Uterus (tissue), 4 donors: ENCODE data around the gene ATP1A2. TPM values are rescaled to one million over a fixed set of nuclear protein-coding genes. Genes with fewer than 3 reads are reported as not detected.

Experiments
- DNase-seq, 2 donors: peaks; one replicate each; pipeline ENCODE4 v3.0.0-alpha.2; 2019 to 2020
- H3K27ac ChIP-seq, 2 donors: fragments of 200-600 bp; sonication (generic); 1 replicate in 1 of 2; 2 replicates in 1 of 2; pipeline ENCODE4 v1.5.1; 2016 to 2018
- H3K27me3 ChIP-seq, 2 donors: fragments of 200-600 bp; sonication (generic); one replicate each; pipeline ENCODE4 v1.5.1; 2018 to 2019; ENCODE audit warnings: control low read depth in 1 of 2
- H3K36me3 ChIP-seq, 2 donors: fragments of 200-600 bp; sonication (generic); one replicate each; pipeline ENCODE4 v1.5.1; 2019; ENCODE audit warnings: control low read depth in 1 of 2
- H3K4me1 ChIP-seq, 2 donors: fragments of 200-600 bp; sonication (generic); one replicate each; pipeline ENCODE4 v1.5.1; 2018 to 2019; ENCODE audit warnings: control low read depth in 1 of 2
- H3K4me3 ChIP-seq, 2 donors: fragments of 200-600 bp; sonication (generic); 1 replicate in 1 of 2; 2 replicates in 1 of 2; pipeline ENCODE4 v1.5.1; 2018 to 2019; ENCODE audit warnings: mild to moderate bottlenecking in 1 of 2
- H3K9me3 ChIP-seq, 2 donors: fragments of 200-600 bp; sonication (generic); one replicate each; pipeline ENCODE4 v1.5.1; 2019; ENCODE audit warnings: control low read depth in 1 of 2
- CTCF ChIP-seq, 4 experiments: fragments of 200-600 bp in 2 of 4; fragments of 450-650 bp in 2 of 4; sonication (generic) in 2 of 4; IDR thresholded peaks; one replicate each; pipeline ENCODE4 v1.5.1; 2016 to 2019; ENCODE audit warnings: antibody characterized with exemption in 4 of 4, mild to moderate bottlenecking in 2 of 4, moderate library complexity in 1 of 4
- POLR2A ChIP-seq, 2 donors: fragments of 450-650 bp; IDR thresholded peaks; one replicate each; pipeline ENCODE4 v1.6.1; 2016; ENCODE audit warnings: antibody characterized with exemption in 2 of 2, mild to moderate bottlenecking in 1 of 2, moderate library complexity in 1 of 2
- intact Hi-C: fragments of 100-400 bp; cut with DNase I; formaldehyde crosslinking; loops from one replicate; pipeline ENCODE4 v1.15.1; 2023; ENCODE audit warnings: low total_unique reads
- total RNA-seq, 4 donors: library from RNA; depleted of rRNA in 3 of 4; stranded (reverse); fragments of >200 nt in 3 of 4; gene quantifications; one replicate each; pipeline versions ENCODE4 v1.1.0 to v1.2.4, GENCODE V29; 2014 to 2023
- donor health status: DM: yes; HTN: yes; CAD: no.

Gene ATP1A2
- total RNA-seq, 4 donors from 2014 or later, result 1.2 to 36.8 (median 13.4) TPM

DNA sequence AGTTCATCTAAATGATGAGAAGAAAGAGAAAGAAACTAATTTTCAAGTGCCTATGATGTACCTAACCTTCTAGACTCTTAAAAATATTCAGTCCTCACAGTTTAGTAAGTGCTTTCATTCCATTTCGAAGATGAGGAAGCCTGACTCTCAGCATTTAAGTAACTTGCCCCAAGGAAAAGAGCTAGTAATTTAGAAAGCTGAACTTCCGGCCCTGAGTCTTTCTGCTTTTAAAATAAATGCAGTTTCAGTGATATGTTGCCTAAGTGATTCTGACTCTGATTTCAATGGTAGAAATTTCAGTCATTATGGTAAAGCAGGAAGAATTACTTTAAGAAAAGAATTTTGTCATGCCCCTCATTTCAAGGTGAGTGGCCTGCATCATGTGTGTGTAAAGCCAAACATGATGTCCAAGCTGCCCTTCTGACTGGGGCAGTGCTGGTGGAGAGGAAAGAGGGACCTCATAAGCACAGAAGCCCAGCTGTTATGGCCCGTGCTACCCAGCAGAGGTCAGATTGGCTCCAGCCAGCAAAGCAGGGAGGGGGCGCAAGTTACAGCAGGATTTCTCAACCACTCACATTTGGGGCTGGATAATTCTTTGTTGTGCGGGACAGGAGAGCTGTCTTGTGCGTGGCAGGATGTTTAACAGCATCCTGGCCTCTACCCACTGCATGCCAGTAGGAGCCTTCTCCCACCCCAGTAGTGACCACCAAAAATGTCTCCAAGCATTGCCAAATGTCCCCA is 46.6 kb downstream of the ATP1A2 start:
- no peaks in the 10 kb centered on the region for H3K9me3 ChIP-seq
- no peaks in the 10 kb centered on the region for H3K4me1 ChIP-seq
- no peaks in the 10 kb centered on the region for H3K27me3 ChIP-seq
- intact Hi-C loops, result no loop called here
- H3K4me3 ChIP-seq, result no peak overlapping the region
- H3K36me3 ChIP-seq, result no peaks in the 10 kb centered on the region
- no peak overlapping the region for H3K27ac ChIP-seq
- no peak for TF ChIP-seq CTCF (IDR thresholded peaks at IDR 0.05)
- no peak for TF ChIP-seq POLR2A (IDR thresholded peaks at IDR 0.05)
- no peak for DNase-seq

- Histone ChIP-seq H3K4me3 (no peak overlapping the region), H3K9me3 (no peaks in the 10 kb centered on the region), H3K27ac (no peak overlapping the region), H3K4me1 (no peaks in the 10 kb centered on the region), H3K27me3 (no peaks in the 10 kb centered on the region), H3K36me3 (no peaks in the 10 kb centered on the region)
- TF ChIP-seq POLR2A (IDR thresholded peaks at IDR 0.05), result no peak
- TF ChIP-seq CTCF (IDR thresholded peaks at IDR 0.05), result no peak
- DNase-seq, result no peak
- intact Hi-C loops, result no loop called here
These were observed 47.4 kb downstream of the ATP1A2 start for GRCh38 chr1:160162931-160163330.

DNA sequence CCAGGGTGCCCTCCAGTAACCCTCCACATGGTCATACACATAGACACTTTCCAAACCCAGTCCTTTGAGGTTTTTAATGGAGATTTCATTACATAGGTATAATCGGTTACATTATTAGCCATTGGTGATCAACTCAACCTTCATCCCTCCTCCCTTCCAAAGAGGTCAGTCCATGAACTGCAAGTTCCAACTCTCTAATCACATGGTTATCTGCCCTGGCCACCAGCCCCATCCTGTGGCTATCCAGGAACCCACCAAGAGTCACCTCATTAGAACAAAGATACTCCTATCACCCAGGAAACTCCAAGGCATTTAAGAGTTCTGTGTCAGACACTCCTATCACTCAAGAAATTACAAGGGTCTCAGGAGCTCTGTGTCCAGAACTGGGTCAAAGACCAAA is 48.1 kb downstream of the ATP1A2 start:
- Histone ChIP-seq H3K4me1 (no peaks in the 10 kb centered on the region), H3K27ac (no peak overlapping the region), H3K36me3 (no peaks in the 10 kb centered on the region), H3K9me3 (no peaks in the 10 kb centered on the region), H3K4me3 (no peak overlapping the region), H3K27me3 (no peaks in the 10 kb centered on the region)
- TF ChIP-seq CTCF (IDR thresholded peaks at IDR 0.05) (no peak), POLR2A (IDR thresholded peaks at IDR 0.05) (no peak)
- intact Hi-C loops, result no loop called here
- DNase-seq, result no peak

- intact Hi-C loops, result no loop called here
- Histone ChIP-seq H3K27me3 (no peaks in the 10 kb centered on the region), H3K9me3 (no peaks in the 10 kb centered on the region), H3K4me1 (no peaks in the 10 kb centered on the region), H3K4me3 (no peak overlapping the region), H3K36me3 (no peaks in the 10 kb centered on the region), H3K27ac (no peak overlapping the region)
- TF ChIP-seq CTCF (IDR thresholded peaks at IDR 0.05) (no peak), POLR2A (IDR thresholded peaks at IDR 0.05) (no peak)
- no peak for DNase-seq
These were observed 48.6 kb downstream of the ATP1A2 start for GRCh38 chr1:160164121-160164520.

- Histone ChIP-seq H3K36me3 (no peaks in the 10 kb centered on the region), H3K4me1 (no peaks in the 10 kb centered on the region), H3K4me3 (no peak overlapping the region), H3K27ac (no peak overlapping the region), H3K27me3 (no peaks in the 10 kb centered on the region), H3K9me3 (no peaks in the 10 kb centered on the region)
- no peak for DNase-seq
- intact Hi-C loops, result no loop called here
- no peak for TF ChIP-seq POLR2A (IDR thresholded peaks at IDR 0.05)
- no peak for TF ChIP-seq CTCF (IDR thresholded peaks at IDR 0.05)
These were observed 50.8 kb downstream of the ATP1A2 start for GRCh38 chr1:160166166-160166868.
